ENCODE measurements around the gene M6PR. TPM values are rescaled to one million over a fixed set of nuclear protein-coding genes. Genes with fewer than 3 reads are reported as not detected.
"Not testable (repeated sequence)": the region's sequence is repeated elsewhere in the genome, so short reads cannot be mapped to it uniquely, and the experiment has no call there.

Gene M6PR
- total RNA-seq, 1 donor from 2014 or later, result 114 TPM

DNA sequence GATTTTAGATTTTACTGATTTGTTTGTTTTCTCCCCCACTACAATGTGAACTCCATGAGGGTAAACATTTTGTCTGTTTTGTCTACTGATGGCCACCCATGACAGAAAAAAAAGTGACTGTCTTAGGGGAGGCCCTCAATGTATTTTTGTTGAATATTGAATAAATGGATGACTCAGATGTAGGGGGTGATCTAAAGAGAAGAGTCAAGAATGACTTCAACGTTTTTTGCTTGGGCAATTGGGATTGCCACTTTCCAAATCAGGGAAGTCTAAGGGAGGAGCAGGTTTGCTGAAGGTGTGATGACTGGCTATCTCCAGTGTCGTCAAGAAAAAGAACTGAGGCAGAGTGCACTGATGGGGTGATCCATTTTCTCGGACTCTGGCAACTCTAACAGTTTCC is 45.8 kb downstream of the M6PR start:
- DNase-seq (ENCODE audit: low read depth), result no peak
- H3K4me3 ChIP-seq (ENCODE audit: low read depth, low read length), result no peak overlapping the region
- TF ChIP-seq, protein P1, sequence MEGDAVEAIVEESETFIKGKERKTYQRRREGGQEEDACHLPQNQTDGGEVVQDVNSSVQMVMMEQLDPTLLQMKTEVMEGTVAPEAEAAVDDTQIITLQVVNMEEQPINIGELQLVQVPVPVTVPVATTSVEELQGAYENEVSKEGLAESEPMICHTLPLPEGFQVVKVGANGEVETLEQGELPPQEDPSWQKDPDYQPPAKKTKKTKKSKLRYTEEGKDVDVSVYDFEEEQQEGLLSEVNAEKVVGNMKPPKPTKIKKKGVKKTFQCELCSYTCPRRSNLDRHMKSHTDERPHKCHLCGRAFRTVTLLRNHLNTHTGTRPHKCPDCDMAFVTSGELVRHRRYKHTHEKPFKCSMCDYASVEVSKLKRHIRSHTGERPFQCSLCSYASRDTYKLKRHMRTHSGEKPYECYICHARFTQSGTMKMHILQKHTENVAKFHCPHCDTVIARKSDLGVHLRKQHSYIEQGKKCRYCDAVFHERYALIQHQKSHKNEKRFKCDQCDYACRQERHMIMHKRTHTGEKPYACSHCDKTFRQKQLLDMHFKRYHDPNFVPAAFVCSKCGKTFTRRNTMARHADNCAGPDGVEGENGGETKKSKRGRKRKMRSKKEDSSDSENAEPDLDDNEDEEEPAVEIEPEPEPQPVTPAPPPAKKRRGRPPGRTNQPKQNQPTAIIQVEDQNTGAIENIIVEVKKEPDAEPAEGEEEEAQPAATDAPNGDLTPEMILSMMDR (conservative IDR thresholded peaks at IDR 0.05; ENCODE audit: low read depth, low read length), result no peak

DNA sequence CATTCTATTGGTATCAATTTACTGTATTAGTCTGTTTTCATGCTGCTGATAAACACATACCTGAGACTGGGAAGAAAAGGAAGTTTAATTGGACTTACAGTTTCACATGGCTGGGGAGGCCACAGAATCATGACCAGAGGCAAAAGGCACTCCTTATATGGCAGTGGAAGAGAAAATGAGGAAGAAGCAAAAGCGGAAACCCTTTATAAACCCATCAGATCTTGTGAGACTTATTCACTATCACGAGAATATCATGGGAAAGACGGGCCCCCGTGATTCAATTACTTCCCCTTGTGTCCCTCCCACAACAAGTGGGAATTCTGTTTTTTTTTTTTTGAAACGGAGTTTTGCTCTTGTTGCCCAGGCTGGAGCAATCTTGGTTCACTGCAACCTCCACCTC is 46.7 kb downstream of the M6PR start:
- H3K4me3 ChIP-seq (ENCODE audit: low read depth, low read length); DNase-seq (ENCODE audit: low read depth): not testable (repeated sequence)

DNA sequence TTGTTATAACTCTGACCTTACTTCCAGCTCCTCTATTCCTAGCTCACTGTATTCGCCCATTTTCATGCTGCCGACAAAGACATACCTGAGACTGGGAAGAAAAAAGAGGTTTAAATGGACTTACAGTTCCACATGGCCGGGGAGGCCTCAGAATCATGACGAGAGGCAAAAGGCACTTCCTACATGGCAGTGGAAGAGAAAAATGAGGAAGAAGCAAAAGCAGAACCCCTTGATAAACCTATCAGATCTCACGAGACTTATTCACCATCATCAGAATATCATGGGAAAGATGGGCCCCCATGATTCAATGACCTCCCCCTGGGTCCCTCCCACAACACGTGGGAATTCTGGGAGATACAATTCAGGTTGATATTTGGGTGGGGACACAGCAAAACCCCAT is 49.6 kb downstream of the M6PR start:
- TF ChIP-seq, protein P1 (conservative IDR thresholded peaks at IDR 0.05; ENCODE audit: low read depth, low read length), result no peak
- DNase-seq (ENCODE audit: low read depth), result no peak
- no peak overlapping the region for H3K4me3 ChIP-seq (ENCODE audit: low read depth, low read length)

DNA sequence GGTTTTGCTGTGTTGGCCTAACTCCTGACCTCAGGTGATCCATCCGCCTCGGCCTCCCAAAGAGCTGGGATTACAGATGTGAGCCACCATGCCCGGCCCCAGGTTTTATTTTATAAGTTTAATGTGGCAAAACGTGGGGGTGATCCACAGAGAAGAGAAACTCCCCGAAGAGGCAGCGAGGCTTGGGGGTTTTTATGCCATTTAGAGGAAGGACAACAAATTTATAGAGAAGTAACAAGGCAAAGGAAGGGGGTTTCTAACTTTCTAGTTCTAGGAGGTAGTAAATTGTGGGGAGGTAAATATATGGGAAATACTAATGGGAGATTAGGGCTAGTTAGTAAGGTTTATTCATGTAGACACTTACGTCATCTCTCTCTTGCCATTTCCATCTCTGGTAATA is 52.4 kb downstream of the M6PR start:
- H3K4me3 ChIP-seq (ENCODE audit: low read depth, low read length), result no peak overlapping the region
- no peak for DNase-seq (ENCODE audit: low read depth)
- TF ChIP-seq, protein P1 (conservative IDR thresholded peaks at IDR 0.05; ENCODE audit: low read depth, low read length), result no peak

DNA sequence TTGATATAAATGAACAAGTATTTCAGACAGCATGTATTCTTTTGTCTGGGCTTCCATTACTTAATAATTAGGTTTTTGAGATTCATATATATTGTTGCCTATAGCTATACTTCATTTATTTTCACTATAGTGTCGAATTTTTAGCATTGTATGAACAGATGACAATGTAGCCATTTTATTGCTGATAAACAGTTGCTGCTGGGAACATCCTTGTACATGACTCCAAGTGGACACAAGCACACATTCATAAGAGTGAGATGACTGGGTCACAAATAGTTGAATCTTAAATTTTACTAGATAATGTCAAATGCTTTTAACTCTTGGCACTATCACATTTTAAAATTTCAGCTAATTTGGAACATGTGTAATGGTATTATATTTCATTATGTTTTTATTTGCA is 54.5 kb downstream of the M6PR start:
- TF ChIP-seq, protein P1 (conservative IDR thresholded peaks at IDR 0.05; ENCODE audit: low read depth, low read length), result no peak
- no peak overlapping the region for H3K4me3 ChIP-seq (ENCODE audit: low read depth, low read length)
- no peak for DNase-seq (ENCODE audit: low read depth)

DNA sequence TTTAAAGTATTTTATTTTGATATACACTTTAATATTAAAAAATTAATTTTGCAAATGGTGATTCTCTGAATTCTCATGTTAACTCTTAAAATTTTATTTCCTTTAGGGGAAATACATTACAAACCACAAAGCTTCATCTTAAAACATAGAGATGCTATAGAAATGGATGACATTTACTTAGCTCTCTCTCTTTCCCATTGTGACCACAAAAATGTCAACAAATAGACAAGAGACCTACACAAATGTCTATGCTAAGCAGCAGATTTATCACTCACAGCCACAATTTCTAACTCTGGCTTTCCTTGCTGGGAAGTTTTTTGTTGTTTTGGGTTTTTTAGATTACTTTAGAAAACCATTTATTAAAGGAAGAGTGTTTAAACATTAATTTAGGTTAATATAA is 55.1 kb downstream of the M6PR start:
- H3K4me3 ChIP-seq (ENCODE audit: low read depth, low read length), result no peak overlapping the region
- DNase-seq (ENCODE audit: low read depth), result no peak
- TF ChIP-seq, protein P1 (conservative IDR thresholded peaks at IDR 0.05; ENCODE audit: low read depth, low read length), result no peak

DNA sequence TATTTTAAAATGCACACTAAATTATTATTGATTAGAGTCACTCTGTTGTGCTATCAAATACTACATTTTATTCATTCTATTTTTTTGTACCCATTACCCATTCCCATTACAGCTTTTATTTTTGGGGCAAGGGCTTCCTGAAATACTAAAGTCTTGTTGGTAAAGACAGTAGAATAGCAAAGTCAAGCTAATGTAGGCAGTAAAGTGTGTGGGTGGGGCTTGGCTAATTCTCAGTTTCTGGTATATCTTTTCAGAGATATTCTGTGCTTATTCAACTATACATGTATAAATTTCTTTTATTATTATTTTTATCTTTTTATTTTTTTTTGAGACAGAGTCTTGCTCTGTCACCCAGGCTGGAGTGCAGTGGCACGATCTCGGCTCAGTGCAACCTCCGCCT is 57.5 kb downstream of the M6PR start:
- DNase-seq (ENCODE audit: low read depth), result no peak

More for the DNA sequence above, 57.5 kb downstream of the M6PR start:
- TF ChIP-seq, protein P1 (conservative IDR thresholded peaks at IDR 0.05; ENCODE audit: low read depth, low read length), result no peak
- H3K4me3 ChIP-seq (ENCODE audit: low read depth, low read length), result no peak overlapping the region

Other genes starting within 250 kb of the M6PR start
- 0.22 TPM in 1 of 2 replicates, not detected in the other for gene A2ML1, start 127.0 kb downstream of the M6PR start, total RNA-seq
- 24.4 and 31.0 TPM in 2 replicates for gene PHC1, start 35.1 kb downstream of the M6PR start, total RNA-seq
- gene KLRG1, start 39.9 kb upstream of the M6PR start, total RNA-seq, result 0.65 and 1.2 TPM in 2 replicates
- 0.17 and 0.29 TPM in 2 replicates for gene A2M, start 166.3 kb upstream of the M6PR start, total RNA-seq

Measured in epithelial cell of proximal tubule (primary cell).